HG02571 (cell line): Measurements from ENCODE around the gene DCTN2.
A peak's percentile ranks its signal among the peaks of the same experiment; 100 is the strongest.
"Not testable (repeated sequence)": the region's sequence is repeated elsewhere in the genome, so short reads cannot be mapped to it uniquely, and the experiment has no call there.

Experiments
- ATAC-seq: cut with Tn5 transposase; IDR thresholded peaks from one replicate; pipeline ENCODE4 v1.9.1; 2021; ENCODE audit warnings: mild to moderate bottlenecking, moderate library complexity; ENCODE audit not compliant: unreplicated experiment

The DCTN2 gene

DNA sequence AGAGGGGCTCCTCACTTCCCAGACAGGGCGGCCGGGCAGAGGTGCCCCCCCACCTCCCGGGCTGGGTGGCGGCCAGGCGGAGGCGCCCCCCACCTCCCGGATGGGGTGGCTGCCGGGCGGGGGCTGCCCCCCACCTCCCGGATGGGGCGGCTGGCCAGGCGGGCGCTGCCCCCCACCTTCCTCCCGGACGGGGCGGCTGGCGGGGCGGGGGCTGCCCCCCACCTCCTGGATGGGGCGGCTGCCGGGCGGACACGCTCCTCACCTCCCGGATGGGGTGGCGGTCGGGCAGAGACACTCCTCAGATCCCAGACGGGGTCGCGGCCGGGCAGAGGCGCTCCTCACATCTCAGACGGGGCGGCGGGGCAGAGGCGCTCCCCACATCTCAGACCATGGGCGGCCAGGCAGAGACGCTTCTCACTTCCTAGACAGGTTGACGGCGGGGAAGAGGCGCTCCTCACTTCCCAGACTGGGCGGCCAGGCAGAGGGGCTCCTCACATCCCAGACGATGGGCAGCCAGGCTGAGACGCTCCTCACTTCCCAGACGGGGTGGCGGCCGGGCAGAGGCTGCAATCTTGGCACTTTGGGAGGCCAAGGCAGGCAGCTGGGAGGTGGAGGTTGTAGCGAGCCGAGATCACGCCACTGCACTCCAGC, 51.8 kb downstream of the DCTN2 start:
- ATAC-seq = not testable (repeated sequence)

DNA sequence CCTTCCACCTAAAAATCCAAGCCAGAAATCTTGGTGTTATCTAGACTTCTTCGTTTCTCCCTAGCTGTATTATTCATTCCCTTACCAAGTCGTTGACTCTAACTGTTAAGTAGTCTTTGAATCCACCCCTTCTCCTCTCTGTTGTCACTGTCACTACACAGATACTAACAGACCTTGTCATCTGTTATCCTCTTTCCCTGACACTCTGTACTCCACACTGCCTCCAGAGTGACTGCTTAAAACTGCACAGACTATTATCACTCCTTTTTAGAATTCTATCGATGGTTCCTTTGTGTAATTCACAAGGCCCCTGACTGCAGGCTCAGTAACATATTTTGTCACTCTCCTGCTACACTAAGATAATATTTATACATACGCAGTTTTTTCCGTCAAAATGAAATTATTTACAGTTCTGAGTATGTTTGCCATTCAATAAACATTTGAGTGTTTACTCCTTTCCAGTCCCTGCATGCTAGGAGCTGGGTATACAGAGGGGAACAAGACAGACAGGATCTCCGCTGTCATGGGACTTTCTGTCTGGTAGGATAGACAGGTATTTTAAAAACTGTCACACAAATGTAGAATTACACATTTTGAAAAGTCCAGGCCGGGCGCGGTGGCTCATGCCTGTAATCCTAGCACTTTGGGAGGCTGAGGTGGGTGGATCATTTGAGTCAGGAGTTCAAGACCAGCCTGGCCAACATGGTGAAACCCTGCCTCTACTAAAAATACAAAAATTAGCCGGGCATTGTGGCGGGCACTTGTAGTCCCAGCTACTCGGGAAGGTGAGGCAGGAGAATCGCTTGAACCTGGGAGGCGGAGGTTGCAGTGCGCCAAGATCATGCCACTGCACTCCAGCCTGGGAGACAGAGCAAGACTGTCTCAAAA, 55.4 kb downstream of the DCTN2 start:
- ATAC-seq = no peak

DNA sequence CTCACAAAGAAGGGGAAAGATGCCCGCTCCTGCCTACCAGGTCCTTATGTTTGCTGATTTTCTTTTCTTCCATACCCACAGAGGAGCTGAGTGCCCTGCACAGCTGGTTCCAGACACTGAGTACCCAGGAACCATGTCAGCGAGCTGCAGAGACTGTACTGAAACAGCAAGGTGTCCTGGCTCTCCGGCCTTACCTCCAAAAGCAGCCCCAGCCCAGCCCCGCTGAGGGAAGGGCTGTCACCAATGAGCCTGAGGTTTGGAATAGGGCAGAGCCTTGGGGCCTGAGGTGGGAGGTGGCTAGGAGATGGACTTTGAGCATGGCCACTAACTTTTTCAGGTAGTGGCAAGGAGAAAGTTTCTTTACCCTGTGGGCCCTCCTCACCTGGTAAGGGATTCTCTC, 56.9 kb downstream of the DCTN2 start:
- ATAC-seq = no peak

DNA sequence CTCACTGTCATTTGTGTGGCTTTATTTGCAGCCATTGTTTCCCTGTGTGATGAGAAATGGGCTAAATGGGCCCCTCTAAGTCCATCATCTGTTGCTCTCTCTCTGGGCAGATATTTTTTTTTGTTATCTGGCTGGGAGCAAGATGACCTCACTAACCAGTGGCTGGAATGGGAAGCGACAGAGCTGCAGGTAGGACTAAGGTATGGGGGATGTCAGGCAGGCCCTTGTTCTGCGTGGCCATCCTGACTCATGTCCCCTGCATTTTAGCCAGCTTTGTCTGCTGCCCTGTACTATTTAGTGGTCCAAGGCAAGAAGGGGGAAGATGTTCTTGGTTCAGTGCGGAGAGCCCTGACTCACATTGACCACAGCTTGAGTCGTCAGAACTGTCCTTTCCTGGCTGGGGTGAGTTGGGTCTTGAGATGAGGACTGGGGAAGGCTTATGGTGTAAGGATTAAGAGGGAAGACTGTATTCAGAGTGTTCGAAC, 57.8 kb downstream of the DCTN2 start:
- ATAC-seq = no peak

DNA sequence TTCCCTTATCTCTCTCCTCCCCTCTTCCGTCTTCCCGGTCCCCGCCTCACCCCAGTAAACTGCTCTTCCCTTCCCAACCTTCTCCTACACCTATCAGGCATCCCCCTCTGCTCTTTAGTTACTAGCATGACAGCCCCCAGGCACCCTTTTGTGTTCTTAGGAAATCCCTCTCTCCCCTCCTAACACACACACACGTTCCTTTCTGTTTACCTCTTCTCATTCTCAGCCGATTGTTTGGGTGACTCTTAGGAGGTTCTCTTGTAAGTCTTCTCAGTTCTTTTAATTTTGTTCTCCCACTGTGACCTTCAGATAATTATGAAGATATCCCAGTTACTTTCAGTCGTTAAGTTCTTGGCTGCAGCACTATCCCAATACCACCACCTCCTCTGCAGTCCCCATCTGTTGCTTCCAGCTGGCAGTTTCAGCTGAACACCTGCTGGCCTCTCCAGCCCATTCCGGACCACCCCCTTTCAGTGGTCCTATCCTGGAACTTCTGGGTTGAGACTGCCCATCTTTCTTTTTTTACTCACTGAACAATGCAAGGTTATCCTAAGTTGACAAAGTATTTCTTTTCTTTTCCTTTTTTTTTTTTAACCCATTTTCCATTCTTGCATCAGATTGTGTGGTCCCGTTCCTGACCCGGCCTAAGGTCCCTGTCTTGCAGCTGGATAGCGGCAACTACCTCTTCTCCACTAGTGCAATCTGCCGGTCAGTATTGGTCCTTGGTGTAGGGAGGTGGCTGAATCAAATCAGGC, 58.4 kb downstream of the DCTN2 start:
- ATAC-seq = no peak

DNA sequence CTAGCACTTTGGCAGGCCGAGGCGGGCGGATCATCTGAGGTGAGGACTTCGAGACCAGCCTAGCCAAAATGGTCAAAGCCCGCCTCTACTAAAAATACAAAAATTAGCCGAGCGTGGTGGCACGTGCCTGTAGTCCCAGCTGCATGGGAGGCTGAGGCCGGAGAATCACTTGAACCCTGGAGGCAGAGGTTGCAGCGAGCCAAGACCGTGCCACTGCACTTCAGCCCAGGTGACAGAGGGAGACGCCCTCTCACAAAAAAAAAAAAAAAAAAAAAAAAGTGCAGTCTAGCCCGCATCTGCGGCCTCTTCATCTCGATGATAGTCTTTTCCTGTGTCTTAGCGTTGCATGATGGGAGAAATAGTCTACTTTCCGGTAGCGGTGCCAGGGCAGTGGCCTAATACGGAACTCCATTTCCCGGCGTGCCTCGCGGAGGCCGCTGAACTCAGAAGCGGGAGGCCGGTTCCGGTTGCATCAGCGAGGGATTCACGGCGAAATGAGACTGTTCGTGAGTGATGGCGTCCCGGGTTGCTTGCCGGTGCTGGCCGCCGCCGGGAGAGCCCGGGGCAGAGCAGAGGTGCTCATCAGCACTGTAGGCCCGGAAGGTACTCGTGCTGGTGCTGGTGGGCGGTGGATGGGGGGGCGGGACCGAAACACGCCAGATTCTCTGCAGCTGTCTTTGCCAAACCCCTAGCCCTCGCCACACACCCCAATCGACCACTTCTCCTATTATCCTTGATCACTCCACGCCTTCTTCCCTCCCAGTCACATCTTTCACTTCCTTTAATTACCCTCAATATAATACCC, 59.2 kb downstream of the DCTN2 start, which contains the start of gene MARS1:
TSS of gene MARS1 (plus strand) at position 472 of the 805 bp plus-strand sequence. CDS start at position 495, 23 bp downstream.
- ATAC-seq = peak; percentile 97

DNA sequence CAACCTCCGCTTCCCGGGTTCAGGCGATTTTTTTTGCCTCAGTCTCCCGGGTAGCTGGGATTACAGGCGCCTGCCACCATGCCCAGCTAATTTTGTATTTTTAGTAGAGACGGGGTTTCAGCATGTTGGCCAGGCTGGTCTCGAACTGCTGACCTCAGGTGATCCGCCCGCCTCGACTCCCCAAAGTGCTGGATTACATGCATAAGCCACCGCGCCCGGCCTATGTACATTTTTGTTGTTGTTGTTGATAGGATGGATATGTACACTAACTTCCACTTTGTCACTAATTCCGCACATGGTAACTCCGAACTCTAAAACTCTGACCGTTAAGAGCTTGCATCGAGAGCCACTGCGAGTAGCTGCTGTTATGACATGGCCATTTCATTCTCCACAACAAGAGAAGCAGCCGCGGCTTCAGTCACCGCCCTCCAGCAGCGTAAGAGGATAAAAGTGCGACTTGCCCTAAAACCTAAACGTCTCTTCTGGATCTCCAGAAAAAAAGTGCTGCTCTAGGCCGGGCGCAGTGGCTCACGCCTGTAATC, 59.9 kb downstream of the DCTN2 start:
- no peak for ATAC-seq

DNA sequence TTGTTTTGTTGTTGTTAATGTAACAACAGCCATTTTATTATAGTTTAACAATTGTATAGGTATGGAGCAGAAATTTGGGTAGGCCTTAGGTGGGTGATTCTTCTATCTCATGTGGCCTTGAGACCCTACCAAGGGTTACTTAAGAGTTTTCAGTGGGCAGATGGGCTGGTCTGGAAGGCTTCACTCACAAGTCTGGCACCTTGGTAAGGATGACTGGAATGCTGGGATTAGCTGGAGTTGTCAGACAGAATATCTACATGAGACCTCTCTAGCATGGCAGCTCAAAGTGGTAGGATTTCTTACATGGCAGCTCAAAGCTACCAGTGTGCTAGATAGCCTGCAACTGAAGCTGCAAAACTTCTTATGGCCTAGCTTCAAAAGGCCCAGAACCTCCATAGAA, 61.3 kb downstream of the DCTN2 start:
- ATAC-seq = no peak

DNA sequence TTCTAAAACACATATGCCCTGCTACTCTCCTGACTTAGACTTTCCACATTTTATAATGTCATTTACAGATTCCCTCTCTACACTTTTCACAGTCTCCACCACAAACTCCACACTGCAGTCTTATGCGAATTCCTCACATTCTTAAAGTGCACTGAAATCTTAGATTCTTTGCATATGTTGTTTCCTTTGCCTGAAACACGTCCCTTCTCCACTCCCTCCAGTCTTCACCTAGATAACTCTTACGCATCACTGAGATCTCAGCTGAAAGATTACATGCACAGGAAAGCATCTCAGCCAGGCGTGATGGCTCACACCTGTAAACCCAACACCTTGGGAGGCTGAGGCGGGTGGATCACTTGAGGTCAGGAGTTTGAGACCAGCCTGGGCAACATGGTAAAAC, 63.5 kb downstream of the DCTN2 start:
- ATAC-seq = no peak

DNA sequence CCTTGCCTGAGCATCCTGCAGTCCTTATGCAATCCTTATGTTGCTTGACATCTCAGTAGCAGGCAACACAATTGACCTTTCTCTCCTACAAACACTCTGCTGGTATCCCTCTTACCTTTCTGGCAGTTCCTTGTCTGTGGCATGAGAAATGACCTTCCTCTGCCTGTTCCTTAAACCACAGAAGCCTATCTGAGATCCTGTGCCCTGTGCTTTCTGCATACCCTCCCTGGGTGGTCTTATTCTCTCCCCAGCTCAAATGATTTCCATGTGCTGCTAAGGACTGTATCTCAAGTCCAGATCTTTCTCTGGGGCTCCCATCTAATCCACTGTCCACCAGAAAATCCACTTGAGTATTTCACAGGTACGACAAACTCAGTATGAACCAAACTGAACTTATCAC, 65.3 kb downstream of the DCTN2 start:
- ATAC-seq = no peak
